NB4 (cell line): Measurements from ENCODE around the gene CIDEA.

Source experiments
- DNase-seq: peaks from one replicate; pipeline ENCODE4 v3.0.0; 2010; ENCODE audit warnings: low read depth
- H3K4me3 ChIP-seq: one replicate; pipeline ENCODE4 v1.5.1; 2011; ENCODE audit warnings: mild to moderate bottlenecking, low read depth, low read length, moderate library complexity
- CTCF ChIP-seq: IDR thresholded peaks from one replicate; pipeline ENCODE4 v1.5.1; 2012; ENCODE audit warnings: low read depth, low read length
- MYC ChIP-seq: IDR thresholded peaks from 2 replicates; pipeline ENCODE4 v1.6.1; 2011; ENCODE audit warnings: low read depth, low read length
- POLR2A ChIP-seq: IDR thresholded peaks from 2 replicates; pipeline ENCODE4 v1.6.1; 2011; ENCODE audit warnings: mild to moderate bottlenecking; ENCODE audit not compliant: insufficient read length; ENCODE audit errors: extremely low read depth
- TF ChIP-seq, protein P1 (sequence below): IDR thresholded peaks from 2 replicates; pipeline ENCODE4 v1.6.1; 2011; ENCODE audit warnings: low read depth, low read length

The CIDEA gene

DNA sequence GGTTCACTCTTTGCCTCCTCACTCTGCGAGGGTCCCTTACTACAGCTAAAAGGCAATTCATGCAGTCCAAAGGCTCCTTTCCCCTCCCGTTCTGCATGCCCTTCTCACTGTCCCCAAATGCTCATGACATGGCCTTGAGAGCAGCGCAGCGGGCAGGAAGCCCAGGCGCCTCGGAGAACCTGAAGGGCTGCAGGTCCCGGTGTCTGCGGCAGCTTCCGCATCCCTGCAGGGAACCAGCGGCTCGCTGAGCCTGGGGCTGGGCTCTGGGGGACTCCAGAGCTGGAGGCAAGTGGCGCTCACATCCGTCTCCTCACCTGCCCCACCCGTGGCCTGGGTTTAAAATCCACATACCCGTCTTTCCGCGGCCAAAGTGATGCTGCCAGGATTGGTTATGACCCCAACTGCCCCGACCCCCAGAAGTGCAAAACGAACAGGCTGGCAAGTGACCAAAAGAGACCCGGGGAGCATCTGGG is 462 bp upstream of the CIDEA start:
- DNase-seq, result no peak
- no peak overlapping the region for H3K4me3 ChIP-seq
- TF ChIP-seq POLR2A, result no peak
- TF ChIP-seq CTCF, result no peak
- TF ChIP-seq, protein P1, sequence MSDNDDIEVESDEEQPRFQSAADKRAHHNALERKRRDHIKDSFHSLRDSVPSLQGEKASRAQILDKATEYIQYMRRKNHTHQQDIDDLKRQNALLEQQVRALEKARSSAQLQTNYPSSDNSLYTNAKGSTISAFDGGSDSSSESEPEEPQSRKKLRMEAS, result no peak
- TF ChIP-seq MYC, result no peak

DNA sequence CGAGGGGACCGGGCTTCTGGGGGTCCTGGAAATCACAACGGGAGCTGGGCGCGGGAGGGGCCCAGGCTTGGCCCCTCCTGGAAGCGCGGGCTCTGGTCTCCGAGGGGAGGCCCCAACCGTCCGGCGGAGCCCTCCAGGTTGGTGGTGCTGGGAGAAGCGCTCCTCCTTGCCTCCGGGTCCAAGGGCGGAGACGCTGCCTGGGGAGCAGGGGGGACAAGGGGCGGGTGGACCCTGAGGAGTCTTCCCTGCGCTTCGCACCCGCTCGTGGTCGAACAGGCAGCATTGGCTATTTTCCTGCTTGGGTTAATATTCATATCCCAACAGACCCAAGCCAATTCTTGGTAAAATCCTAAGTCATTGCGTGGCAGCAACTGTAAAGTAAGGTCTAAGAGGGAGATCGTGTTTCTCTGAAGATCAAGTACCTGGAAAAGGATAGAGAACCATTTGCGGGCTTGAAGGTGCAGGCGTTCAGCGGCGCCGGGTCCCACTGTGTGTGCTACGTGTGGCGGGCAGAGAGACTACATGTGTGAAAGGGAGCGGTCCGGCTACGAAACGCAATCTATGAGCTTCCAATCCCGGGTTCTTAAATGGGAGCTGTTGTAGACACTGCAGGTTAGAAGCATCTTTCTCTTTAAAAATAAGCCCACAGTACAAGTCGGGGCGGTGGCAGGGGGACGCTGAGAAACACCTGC is 805 bp downstream of the CIDEA start:
- H3K4me3 ChIP-seq, result no peak overlapping the region
- DNase-seq, result no peak
- TF ChIP-seq MYC (no peak), CTCF (no peak), POLR2A (no peak)
- TF ChIP-seq, protein P1, result no peak

GRCh38 chr18:12255626-12256026 is 1.5 kb downstream of the CIDEA start:
- no peak for DNase-seq
- H3K4me3 ChIP-seq, result no peak overlapping the region
- TF ChIP-seq CTCF, result no peak
- no peak for TF ChIP-seq MYC
- TF ChIP-seq, protein P1, result no peak
- TF ChIP-seq POLR2A, result no peak

DNA sequence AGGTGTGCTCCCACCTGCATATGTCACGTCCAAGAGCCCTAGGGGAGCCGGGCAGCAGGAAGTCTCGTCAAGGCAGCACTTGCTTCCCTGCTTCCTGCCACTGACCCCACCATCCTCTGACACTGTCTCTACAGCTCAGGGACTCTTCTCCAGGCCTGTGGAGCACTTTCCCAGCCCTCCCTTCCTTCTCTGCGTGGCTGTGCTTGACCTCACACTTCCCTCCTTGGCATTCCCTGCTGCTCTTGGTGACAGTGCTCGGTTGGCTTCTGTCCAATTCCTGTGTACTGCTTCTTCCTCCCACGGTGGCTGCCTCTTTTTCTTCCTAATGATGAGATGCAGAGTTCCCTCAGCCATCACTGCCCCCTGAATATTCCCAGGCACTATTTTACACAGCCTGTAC is 2.8 kb downstream of the CIDEA start:
- DNase-seq, result no peak
- TF ChIP-seq, protein P1, result no peak
- TF ChIP-seq MYC (no peak), POLR2A (no peak), CTCF (no peak)
- H3K4me3 ChIP-seq, result no peak overlapping the region

DNA sequence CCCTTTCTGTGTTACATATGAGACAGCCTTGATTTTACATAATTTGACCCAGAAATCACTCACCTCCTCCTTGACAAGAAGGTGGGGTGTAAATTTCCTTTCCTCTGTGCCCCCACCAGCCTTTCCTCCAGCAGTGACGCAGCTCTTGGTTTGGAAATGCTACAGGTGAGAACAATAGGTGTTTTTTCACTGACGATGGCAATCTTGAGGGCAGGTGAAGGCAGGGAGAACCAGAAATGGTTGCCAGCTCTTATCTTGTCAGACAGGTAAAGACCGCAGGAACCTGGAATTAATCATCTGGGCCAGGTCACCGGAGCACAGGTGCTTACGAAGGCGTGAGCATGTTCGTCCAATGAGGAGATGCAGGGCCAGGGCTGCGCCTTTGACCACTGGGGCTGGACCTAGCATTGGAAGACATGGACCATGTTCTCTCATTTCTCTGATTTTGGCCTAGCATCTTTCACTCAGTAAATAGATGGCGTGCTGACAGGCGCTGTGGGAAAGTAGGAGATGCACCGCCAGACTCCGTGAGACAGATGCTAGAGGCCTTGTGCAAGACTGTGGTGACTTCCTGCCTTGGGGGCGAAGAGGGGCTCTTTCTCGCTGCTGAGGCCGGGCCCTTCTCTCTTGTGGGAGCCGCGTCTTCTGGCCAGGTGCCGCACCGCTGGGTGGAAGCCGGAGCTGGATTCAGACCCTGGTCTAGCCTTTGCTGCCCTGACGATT is 4.0 kb downstream of the CIDEA start:
- H3K4me3 ChIP-seq, result peak overlapping the region; percentile 25
- DNase-seq, result peak; percentile 79
- TF ChIP-seq POLR2A (no peak), MYC (0 out of 2 replicates have a peak, but pooled peaks have one; percentile 18), CTCF (no peak)
